NB4 (cell line): ENCODE results near the gene INSC.

Source experiments
- MYC ChIP-seq: IDR thresholded peaks from 2 replicates; pipeline ENCODE4 v1.6.1; 2011; ENCODE audit warnings: low read depth, low read length
- POLR2A ChIP-seq: IDR thresholded peaks from 2 replicates; pipeline ENCODE4 v1.6.1; 2011; ENCODE audit warnings: mild to moderate bottlenecking; ENCODE audit not compliant: insufficient read length; ENCODE audit errors: extremely low read depth
- TF ChIP-seq, protein P1 (sequence below): IDR thresholded peaks from one replicate; pipeline ENCODE4 v1.5.1; 2012; ENCODE audit warnings: low read depth, low read length

DNA sequence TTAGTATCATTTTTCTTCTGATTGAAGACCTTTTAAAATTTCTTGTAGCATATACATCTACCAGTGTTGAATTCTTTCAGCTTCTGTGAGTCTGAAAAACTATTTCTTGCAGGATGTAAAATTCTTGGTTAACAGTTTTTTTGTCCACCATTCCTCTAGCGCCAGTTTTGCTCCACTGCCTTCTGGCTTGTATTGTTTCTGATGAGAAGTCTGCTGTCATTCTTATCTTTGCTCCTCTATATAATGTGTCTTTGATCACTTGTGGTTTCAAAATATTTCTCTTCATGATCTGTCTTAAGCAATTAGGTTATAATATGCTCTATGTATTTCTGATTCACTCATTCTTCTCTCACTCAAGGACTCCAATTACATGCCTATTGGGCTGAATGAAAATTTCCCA lies 152.3 kb downstream of the INSC start:
- TF ChIP-seq, protein P1, sequence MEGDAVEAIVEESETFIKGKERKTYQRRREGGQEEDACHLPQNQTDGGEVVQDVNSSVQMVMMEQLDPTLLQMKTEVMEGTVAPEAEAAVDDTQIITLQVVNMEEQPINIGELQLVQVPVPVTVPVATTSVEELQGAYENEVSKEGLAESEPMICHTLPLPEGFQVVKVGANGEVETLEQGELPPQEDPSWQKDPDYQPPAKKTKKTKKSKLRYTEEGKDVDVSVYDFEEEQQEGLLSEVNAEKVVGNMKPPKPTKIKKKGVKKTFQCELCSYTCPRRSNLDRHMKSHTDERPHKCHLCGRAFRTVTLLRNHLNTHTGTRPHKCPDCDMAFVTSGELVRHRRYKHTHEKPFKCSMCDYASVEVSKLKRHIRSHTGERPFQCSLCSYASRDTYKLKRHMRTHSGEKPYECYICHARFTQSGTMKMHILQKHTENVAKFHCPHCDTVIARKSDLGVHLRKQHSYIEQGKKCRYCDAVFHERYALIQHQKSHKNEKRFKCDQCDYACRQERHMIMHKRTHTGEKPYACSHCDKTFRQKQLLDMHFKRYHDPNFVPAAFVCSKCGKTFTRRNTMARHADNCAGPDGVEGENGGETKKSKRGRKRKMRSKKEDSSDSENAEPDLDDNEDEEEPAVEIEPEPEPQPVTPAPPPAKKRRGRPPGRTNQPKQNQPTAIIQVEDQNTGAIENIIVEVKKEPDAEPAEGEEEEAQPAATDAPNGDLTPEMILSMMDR = no peak
- no peak for TF ChIP-seq POLR2A
- no peak for TF ChIP-seq MYC
